NCI-H82 treated with DMSO at 0.1 percent for 48 hours (cell line): Measurements from ENCODE around the gene COQ6.
"Not testable (repeated sequence)": the region's sequence is repeated elsewhere in the genome, so short reads cannot be mapped to it uniquely, and the experiment has no call there.

ENCODE experiments used
- DNase-seq: peaks from one replicate; lab custom pipeline; 2025; ENCODE audit not compliant: unreplicated experiment; lab: John Stamatoyannopoulos, UW

The COQ6 gene

GRCh38 chr14:73977896-73978295, 27.8 kb downstream of the COQ6 start:
- DNase-seq, result no peak

GRCh38 chr14:73988065-73988464, 38.0 kb downstream of the COQ6 start:
- no peak for DNase-seq

DNA sequence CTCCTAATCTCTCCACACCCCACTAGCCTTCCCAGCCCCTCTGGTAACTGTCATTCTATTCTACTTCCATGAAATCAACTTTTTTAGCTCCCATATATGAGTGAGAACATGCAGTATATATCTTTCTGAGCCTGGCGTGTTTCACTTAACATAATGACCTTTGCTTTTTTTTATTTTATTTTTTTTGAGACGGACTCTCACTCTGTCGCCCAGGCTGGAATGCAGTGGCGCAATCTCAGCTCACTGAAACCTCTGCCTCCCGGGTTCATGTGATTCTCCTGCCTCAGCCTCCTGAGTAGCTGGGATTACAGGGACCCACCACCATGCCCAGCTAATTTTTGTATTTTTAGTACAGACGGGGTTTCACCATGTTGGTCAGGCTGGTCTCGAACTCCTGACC, 38.6 kb downstream of the COQ6 start:
- DNase-seq, result not testable (repeated sequence)

GRCh38 chr14:73991092-73991491, 41.0 kb downstream of the COQ6 start:
- no peak for DNase-seq

- not testable (repeated sequence) for DNase-seq
Measured at GRCh38 chr14:73994926-73995325, 44.8 kb downstream of the COQ6 start.

GRCh38 chr14:73995977-73996378, 45.9 kb downstream of the COQ6 start:
- DNase-seq, result no peak

DNA sequence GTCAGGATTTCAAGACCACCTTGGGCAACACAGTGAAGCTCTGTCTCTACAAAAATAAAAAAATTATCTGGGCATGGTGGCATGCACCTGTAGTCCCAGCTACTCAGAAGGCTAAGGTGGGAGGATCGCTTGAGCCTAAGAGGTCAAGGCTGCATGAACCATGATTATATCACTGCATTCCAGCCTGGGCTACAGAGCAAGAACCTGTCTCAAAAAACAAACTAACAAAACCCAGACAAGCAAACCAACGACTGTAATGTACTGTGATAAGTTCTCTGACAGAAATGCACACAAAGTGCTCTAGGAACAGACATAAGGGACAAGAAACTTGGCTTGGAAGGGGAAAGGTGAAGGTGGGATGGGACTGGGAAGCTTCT, 46.6 kb downstream of the COQ6 start:
- DNase-seq, result no peak

DNA sequence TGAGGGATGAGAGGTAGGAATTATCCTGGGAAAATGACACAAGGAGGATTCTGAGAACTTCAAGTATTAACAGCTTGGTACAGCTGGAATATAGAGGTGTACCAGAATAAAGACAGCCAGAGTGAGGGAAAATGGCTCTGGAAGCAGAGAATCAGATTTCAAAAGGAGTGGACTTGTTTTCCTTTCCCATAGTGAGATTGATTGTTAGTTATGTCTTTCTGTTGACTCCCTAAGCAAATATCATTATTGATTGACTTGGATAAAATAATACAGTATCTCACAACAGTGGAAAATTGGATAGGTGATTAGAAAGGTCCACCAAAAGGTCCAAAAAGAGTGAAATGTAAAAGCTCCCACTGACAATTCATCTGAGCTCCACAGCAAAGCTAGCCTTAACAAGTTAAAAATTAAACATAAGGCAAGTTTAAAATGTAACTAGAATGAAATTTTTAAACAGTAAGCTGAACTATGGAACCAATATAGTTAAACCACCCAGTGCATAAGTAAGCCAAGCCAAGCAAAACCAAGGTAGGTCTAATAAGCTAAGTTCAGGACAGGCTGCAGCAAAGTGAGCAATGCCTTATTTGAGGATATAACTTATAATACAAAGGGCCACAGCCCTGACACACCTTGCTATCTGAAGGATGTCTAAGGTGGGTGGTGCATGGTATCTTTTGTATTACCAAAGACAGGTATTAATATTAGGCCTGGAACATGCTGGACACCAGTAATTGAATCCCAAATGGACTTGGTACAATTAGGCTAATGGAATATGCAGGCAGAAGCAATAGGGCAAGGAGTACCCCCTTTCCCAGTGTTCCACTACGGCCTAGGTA, 47.2 kb downstream of the COQ6 start:
- DNase-seq, result no peak

DNA sequence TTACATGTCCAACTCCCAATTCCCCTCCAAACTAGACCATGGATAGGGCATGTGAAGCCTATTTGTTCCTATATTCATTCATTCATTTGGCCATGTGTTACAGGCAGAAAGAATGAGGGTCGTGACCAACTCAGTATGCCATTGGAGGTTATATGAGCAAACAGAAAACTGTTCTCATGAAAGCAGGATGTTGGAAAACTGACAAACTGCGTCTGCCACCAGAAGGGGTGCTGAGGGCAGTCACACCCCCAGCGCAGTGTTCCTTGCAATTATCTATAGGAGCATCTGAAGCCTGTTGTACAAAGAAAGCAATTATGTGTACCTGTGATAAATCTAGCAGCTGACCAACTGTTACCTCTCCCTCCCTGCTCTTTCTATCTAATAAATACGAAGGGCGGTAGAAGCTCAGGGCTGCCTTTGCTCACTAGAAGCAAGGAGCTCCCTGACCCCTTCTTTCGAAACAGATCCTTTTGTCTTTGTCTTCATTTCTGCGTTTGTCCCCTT, 47.9 kb downstream of the COQ6 start:
- no peak for DNase-seq

- DNase-seq, result no peak
Measured at GRCh38 chr14:73998726-73999125, 48.6 kb downstream of the COQ6 start.

DNA sequence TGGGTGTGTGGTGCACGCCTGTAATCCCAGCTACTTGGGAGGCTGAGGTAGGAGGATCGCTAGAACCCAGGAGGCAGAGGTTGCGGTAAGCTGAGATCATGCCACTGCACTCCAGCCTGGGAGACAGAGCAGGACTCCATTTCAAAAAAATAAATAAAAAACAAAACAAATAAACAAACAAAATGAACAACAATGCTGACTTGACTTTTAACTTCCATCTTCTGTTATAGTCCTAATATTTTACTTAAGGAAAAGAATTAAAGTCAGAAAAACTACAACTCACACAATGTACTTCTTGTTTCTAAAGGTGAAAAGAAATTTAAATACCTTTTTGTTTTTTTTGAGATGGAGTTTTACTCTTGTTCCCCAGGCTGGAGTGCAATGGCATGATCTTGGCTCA, 55.6 kb downstream of the COQ6 start:
- DNase-seq, result not testable (repeated sequence)

DNA sequence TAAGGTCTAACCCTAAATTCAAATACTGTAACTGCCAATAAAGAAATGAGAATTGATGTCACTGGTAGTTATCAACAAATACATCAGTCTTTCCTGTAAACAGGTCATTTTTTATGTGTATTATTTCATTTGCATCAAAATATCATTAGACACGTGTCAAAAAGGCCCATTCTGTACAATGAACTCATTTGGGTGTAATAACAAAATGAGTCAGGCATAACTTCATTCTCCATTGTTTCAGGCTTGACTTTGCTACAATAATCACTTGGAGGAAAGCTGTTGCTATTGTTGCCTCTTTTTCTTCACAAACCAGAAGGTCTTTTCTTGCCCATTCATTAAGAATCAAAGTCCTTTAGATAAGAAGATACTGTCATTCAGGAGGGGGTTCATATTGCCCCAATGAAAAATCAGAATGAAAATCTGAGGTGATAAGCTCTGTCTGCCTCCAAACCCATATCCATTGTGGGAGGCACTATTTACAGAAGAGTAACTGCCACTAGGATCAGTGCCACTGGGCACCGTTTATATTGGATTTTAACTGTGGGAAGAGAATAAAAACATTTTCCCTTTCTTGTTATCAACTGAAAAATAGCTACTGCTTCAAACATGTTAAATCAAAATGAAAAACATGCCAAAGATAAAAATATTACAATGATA, 58.9 kb downstream of the COQ6 start:
- DNase-seq, result no peak
